Loucy (cell line): ENCODE results near the gene KIAA1210.

Experiments
- H2AFZ ChIP-seq: fragments of 200-600 bp; sonication (generic); 2 replicates; pipeline ENCODE4 v1.6.0; 2016; ENCODE audit warnings: antibody characterized with exemption, mild to moderate bottlenecking, low read length, moderate library complexity
- H3F3A ChIP-seq: fragments of 200-600 bp; 2 replicates; pipeline ENCODE4 v1.6.0; 2016; ENCODE audit warnings: antibody characterized with exemption, low read depth, mild to moderate bottlenecking
- H3K27me3 ChIP-seq: fragments of 200-600 bp; sonication (generic); 2 replicates; pipeline ENCODE4 v1.6.1; 2014; ENCODE audit warnings: low read length, mild to moderate bottlenecking; ENCODE audit not compliant: insufficient read depth, poor library complexity, severe bottlenecking
- H3K36me3 ChIP-seq: fragments of 200-600 bp; sonication (generic); 2 replicates; pipeline ENCODE4 v1.6.1; 2016; ENCODE audit warnings: low read length; ENCODE audit not compliant: insufficient read depth
- H3K4me1 ChIP-seq: fragments of 200-600 bp; sonication (generic); 2 replicates; pipeline ENCODE4 v1.5.1; 2014; ENCODE audit warnings: low read length, mild to moderate bottlenecking; ENCODE audit not compliant: insufficient read depth, poor library complexity, severe bottlenecking
- H3K4me2 ChIP-seq: fragments of 200-600 bp; sonication (generic); 2 replicates; pipeline ENCODE4 v1.6.0; 2014; ENCODE audit warnings: antibody characterized with exemption, low read length, low read depth, mild to moderate bottlenecking; ENCODE audit not compliant: poor library complexity, severe bottlenecking
- H3K4me3 ChIP-seq: fragments of 200-600 bp; sonication (generic); 2 replicates; pipeline ENCODE4 v1.5.1; 2014; ENCODE audit warnings: low read length, mild to moderate bottlenecking, mixed read lengths; ENCODE audit not compliant: poor library complexity, severe bottlenecking
- H3K79me2 ChIP-seq: fragments of 200-600 bp; sonication (generic); 2 replicates; pipeline ENCODE4 v1.6.1; 2014; ENCODE audit warnings: low read length; ENCODE audit not compliant: insufficient read depth
- H3K9ac ChIP-seq: fragments of 200-600 bp; sonication (generic); 2 replicates; pipeline ENCODE4 v1.6.0; 2014; ENCODE audit warnings: mild to moderate bottlenecking, low read depth, low read length, moderate library complexity; ENCODE audit not compliant: poor library complexity, severe bottlenecking
- H3K9me2 ChIP-seq: fragments of 200-600 bp; sonication (generic); replicated peaks from 2 replicates; pipeline ENCODE4 v1.6.1; 2016; ENCODE audit warnings: low read depth, low read length, mixed read lengths
- H3K9me3 ChIP-seq: fragments of 200-600 bp; sonication (generic); 2 replicates; pipeline ENCODE4 v1.6.1; 2014; ENCODE audit warnings: mild to moderate bottlenecking, antibody characterized with exemption, low read length, low read depth; ENCODE audit not compliant: insufficient read depth
- H4K20me1 ChIP-seq: fragments of 200-600 bp; sonication (generic); 2 replicates; pipeline ENCODE4 v1.6.0; 2014; ENCODE audit warnings: antibody characterized with exemption, low read length, mild to moderate bottlenecking; ENCODE audit not compliant: insufficient read depth, poor library complexity, severe bottlenecking
- CTCF ChIP-seq: fragments of 200-600 bp; sonication (generic); conservative IDR thresholded peaks from 2 replicates; pipeline ENCODE4 v1.5.1; 2014; ENCODE audit warnings: mild to moderate bottlenecking, antibody characterized with exemption, low read length
- EZH2phosphoT487 ChIP-seq: fragments of 200-600 bp; IDR thresholded peaks from 2 replicates; pipeline ENCODE4 v1.6.1; 2018; ENCODE audit warnings: antibody characterized with exemption, mild to moderate bottlenecking, moderate library complexity, borderline replicate concordance

The KIAA1210 gene

DNA sequence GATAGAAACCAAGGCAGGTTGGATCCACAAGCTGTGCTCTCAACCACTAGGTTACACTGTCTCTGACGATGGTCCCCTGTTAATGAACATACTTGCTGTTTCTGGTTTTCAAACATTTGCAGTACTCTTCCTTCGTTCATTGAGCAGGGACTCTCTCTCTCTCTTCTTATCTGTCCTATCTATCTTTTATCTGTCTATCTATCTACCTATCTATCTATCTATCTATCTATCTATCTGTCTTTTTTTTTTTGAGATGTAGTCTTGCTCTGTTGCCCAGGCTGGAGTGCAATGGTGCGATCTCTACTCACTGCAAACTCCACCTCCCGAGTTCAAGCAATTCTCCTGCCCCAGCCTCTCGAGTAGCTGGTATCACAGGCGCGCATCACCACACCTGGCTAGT lies 64.2 kb downstream of the KIAA1210 start:
- Histone ChIP-seq H3K27me3 (no peaks in the 10 kb centered on the region), H3K9me3 (no peaks in the 10 kb centered on the region), H4K20me1 (no peaks in the 10 kb centered on the region), H3K4me3 (no peak overlapping the region), H3K9ac (no peak overlapping the region), H3K36me3 (no peaks in the 10 kb centered on the region), H3K4me2 (no peak overlapping the region), H3K9me2 (no peaks in the 10 kb centered on the region), H2AFZ (no peak overlapping the region), H3K4me1 (no peaks in the 10 kb centered on the region), H3K79me2 (no peaks in the 10 kb centered on the region), H3F3A (no peaks in the 10 kb centered on the region)
- TF ChIP-seq CTCF, result no peak
- no peak for TF ChIP-seq EZH2phosphoT487

DNA sequence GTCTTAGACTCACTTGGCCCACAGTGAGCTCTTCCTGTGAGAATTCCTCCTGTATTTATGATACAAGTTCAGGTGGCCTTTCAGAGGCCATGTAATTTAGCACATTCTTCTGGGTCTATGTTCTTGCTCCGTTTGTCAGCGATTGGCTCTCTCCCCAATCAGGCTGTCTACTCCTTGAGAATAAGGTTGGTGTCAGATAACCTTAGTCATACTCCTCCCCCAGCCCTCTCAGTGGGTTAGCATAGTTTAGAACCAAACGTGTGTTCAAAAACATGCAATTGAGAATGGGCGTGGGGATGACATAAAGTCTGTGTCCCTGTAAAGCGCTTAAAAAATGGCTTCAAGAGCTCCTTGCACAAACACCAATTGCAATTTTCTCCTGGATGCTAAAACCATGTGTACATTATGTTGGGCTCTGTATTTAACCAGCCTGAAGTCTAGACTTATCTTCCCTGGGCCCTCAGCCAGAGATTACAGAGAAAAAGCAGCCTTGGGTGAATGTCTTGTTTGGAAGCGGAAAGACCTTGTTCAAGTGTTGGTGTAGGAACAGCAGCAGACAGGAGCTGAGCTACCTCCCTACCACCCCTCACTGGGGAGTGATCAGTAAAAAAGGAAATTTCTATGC lies 64.8 kb downstream of the KIAA1210 start:
- Histone ChIP-seq H3K4me3 (no peak overlapping the region), H4K20me1 (no peaks in the 10 kb centered on the region), H3K27me3 (no peaks in the 10 kb centered on the region), H3F3A (no peaks in the 10 kb centered on the region), H3K9me2 (no peaks in the 10 kb centered on the region), H2AFZ (no peak overlapping the region), H3K79me2 (no peaks in the 10 kb centered on the region), H3K9me3 (no peaks in the 10 kb centered on the region), H3K9ac (no peak overlapping the region), H3K36me3 (no peaks in the 10 kb centered on the region), H3K4me2 (no peak overlapping the region), H3K4me1 (no peaks in the 10 kb centered on the region)
- TF ChIP-seq CTCF, result no peak
- no peak for TF ChIP-seq EZH2phosphoT487

GRCh38 chrX:119055687-119056086 lies 71.9 kb downstream of the KIAA1210 start:
- no peaks in the 10 kb centered on the region for H3K9me3 ChIP-seq
- TF ChIP-seq CTCF (no peak), EZH2phosphoT487 (no peak)
- H3K4me1 ChIP-seq, result no peaks in the 10 kb centered on the region
- H3K79me2 ChIP-seq, result no peaks in the 10 kb centered on the region
- H3K9me2 ChIP-seq, result no peaks in the 10 kb centered on the region
- H2AFZ ChIP-seq, result no peak overlapping the region
- no peak overlapping the region for H3K4me3 ChIP-seq
- H3F3A ChIP-seq, result no peaks in the 10 kb centered on the region
- no peak overlapping the region for H3K4me2 ChIP-seq
- no peaks in the 10 kb centered on the region for H3K36me3 ChIP-seq
- no peaks in the 10 kb centered on the region for H4K20me1 ChIP-seq
- no peaks in the 10 kb centered on the region for H3K27me3 ChIP-seq
- H3K9ac ChIP-seq, result no peak overlapping the region
